GM12878 (cell line): Measurements from ENCODE around the gene PHF21B. TPM values are rescaled to one million over a fixed set of nuclear protein-coding genes. Genes with fewer than 3 reads are reported as not detected.
"Not testable (repeated sequence)": the region's sequence is repeated elsewhere in the genome, so short reads cannot be mapped to it uniquely, and the experiment has no call there.

Experiments used
- ATAC-seq: fragments of 200-7000 bp; cut with Tn5 transposase; 3 replicates; pipeline ENCODE4 v1.9.1; 2020; ENCODE audit warnings: mild to moderate bottlenecking, moderate library complexity
- BruUV-seq: library from RNA; stranded (reverse); fragments of 400-500 nt; replicated peaks from 2 replicates; lab custom pipeline; 2021; lab: Mats Ljungman, UMichigan
- CTCF ChIA-PET: fragments of 300-600 bp; sonication (Branson Sonifier 250); formaldehyde crosslinking; extraction: SDS; loops from one replicate; lab custom pipeline; 2021; ENCODE audit warnings: inconsistent platforms; lab: Yijun Ruan, JAX
- POLR2A ChIA-PET: fragments of 350-600 bp; formaldehyde crosslinking; extraction: SDS; loops from one replicate; lab custom pipeline; 2021; ENCODE audit warnings: inconsistent platforms; lab: Charles Lee
- RAD21 ChIA-PET: fragments of 300-600 bp; sonication (Branson Sonifier 250); formaldehyde crosslinking; loops from one replicate; lab custom pipeline; 2023; ENCODE audit warnings: antibody characterized with exemption; ENCODE audit not compliant: unreplicated experiment; lab: Charles Lee
- SMC1A ChIA-PET: fragments of 300-600 bp; sonication (Branson Sonifier 250); formaldehyde crosslinking; loops from one replicate; lab custom pipeline; 2023; ENCODE audit not compliant: unreplicated experiment, uncharacterized antibody; lab: Charles Lee
- DNase-seq: peaks from one replicate; pipeline ENCODE4 v3.0.0-alpha.2; 2011; ENCODE audit warnings: low read depth, low spot score
- FAIRE-seq: peaks from 3 replicates; lab custom pipeline; 2011; peaks lifted over from hg19 to GRCh38; lab: Jason Lieb, UNC
- H2AFZ ChIP-seq: 2 replicates; pipeline ENCODE4 v1.6.0; 2011; ENCODE audit warnings: low read depth, low read length, control low read depth; ENCODE audit not compliant: control insufficient read depth
- H3K27ac ChIP-seq: 2 replicates; pipeline ENCODE4 v1.5.1; 2011; ENCODE audit warnings: control low read depth; ENCODE audit not compliant: control insufficient read depth, insufficient read depth
- H3K27me3 ChIP-seq, 2 experiments: replicated peaks in 1 of 2; 2 replicates each; pipeline versions ENCODE4 v1.6.0 to v1.6.1; 2011; ENCODE audit warnings: low read length in 1 of 2; ENCODE audit not compliant: control insufficient read depth in 2 of 2, insufficient read depth in 2 of 2
- H3K36me3 ChIP-seq, 2 experiments: 2 replicates each; pipeline ENCODE4 v1.5.1; 2011; ENCODE audit warnings: low read length in 1 of 2; ENCODE audit not compliant: control insufficient read depth in 2 of 2, insufficient read depth in 2 of 2
- H3K4me1 ChIP-seq: 2 replicates; pipeline ENCODE4 v1.6.1; 2011; ENCODE audit warnings: mild to moderate bottlenecking, low read length, moderate library complexity, mixed read lengths; ENCODE audit not compliant: control insufficient read depth, insufficient read depth
- H3K4me2 ChIP-seq: 2 replicates; pipeline ENCODE4 v1.6.0; 2011; ENCODE audit warnings: control low read depth; ENCODE audit not compliant: control insufficient read depth, insufficient read depth
- H3K4me3 ChIP-seq: fragments of 200-600 bp; sonication (generic); 2 replicates; pipeline ENCODE4 v1.5.1; 2016
- H3K79me2 ChIP-seq: 2 replicates; pipeline ENCODE4 v1.6.0; 2011; ENCODE audit warnings: low read length; ENCODE audit not compliant: control insufficient read depth, insufficient read depth
- H3K9ac ChIP-seq: 2 replicates; pipeline ENCODE4 v1.8.0; 2011; ENCODE audit warnings: low read length, control low read depth, mixed read lengths; ENCODE audit not compliant: control insufficient read depth, insufficient read depth
- H3K9me3 ChIP-seq: replicated peaks from 3 replicates; pipeline ENCODE4 v1.5.1; 2011; ENCODE audit warnings: mild to moderate bottlenecking, low read length; ENCODE audit not compliant: control insufficient read depth, insufficient read depth
- H4K20me1 ChIP-seq: 2 replicates; pipeline ENCODE4 v1.6.0; 2011; ENCODE audit not compliant: control insufficient read depth, insufficient read depth
- BCL11A ChIP-seq: IDR thresholded peaks from 2 replicates; pipeline ENCODE4 v1.6.1; 2011; ENCODE audit warnings: low read depth, low read length
- BRCA1 ChIP-seq: IDR thresholded peaks from 2 replicates; pipeline ENCODE4 v1.6.1; 2011; ENCODE audit warnings: low read depth, low read length, improper control_type of control experiment
- FOXK2 ChIP-seq: fragments of 450-650 bp; IDR thresholded peaks from 2 replicates; pipeline ENCODE4 v1.6.1; 2017; ENCODE audit warnings: mild to moderate bottlenecking, moderate library complexity
- FOXM1 ChIP-seq: IDR thresholded peaks from 2 replicates; pipeline ENCODE4 v1.6.1; 2012; ENCODE audit warnings: low read depth, mild to moderate bottlenecking, inconsistent platforms, low read length, moderate library complexity
- NFXL1 ChIP-seq: fragments of 450-650 bp; IDR thresholded peaks from 2 replicates; pipeline ENCODE4 v1.6.1; 2017; ENCODE audit warnings: antibody characterized with exemption, mild to moderate bottlenecking, borderline replicate concordance
- NR2F1 ChIP-seq: fragments of 450-650 bp; conservative IDR thresholded peaks from 2 replicates; pipeline ENCODE4 v1.6.1; 2017; ENCODE audit warnings: mild to moderate bottlenecking
- RELA ChIP-seq: fragments of 450-650 bp; IDR thresholded peaks from 2 replicates; pipeline ENCODE4 v1.8.0; 2014; ENCODE audit warnings: borderline replicate concordance; ENCODE audit not compliant: partially characterized antibody
- SMAD5 ChIP-seq: IDR thresholded peaks from 2 replicates; pipeline ENCODE4 v1.6.1; 2016; ENCODE audit warnings: antibody characterized with exemption, low read depth
- SMC3 ChIP-seq: IDR thresholded peaks from 2 replicates; pipeline ENCODE4 v1.6.1; 2011; ENCODE audit warnings: low read length, improper control_type of control experiment, borderline replicate concordance
- SRF ChIP-seq, 2 experiments: IDR thresholded peaks; 2 replicates each; pipeline ENCODE4 v1.6.1; 2011; ENCODE audit warnings: low read depth in 2 of 2, low read length in 2 of 2, mild to moderate bottlenecking in 1 of 2, moderate library complexity in 1 of 2
- ZSCAN29 ChIP-seq: fragments of 450-650 bp; IDR thresholded peaks from 2 replicates; pipeline ENCODE4 v1.6.1; 2017; ENCODE audit warnings: mild to moderate bottlenecking, moderate library complexity
- WGBS: methylation state at CpG from one replicate; pipeline ENCODE4 v1.1.6; 2016; ENCODE audit warnings: low lambda C conversion rate; ENCODE audit not compliant: insufficient replicate concordance, insufficient coverage; ENCODE audit errors: missing lambda C conversion rate; 5-methylcytosine and 5-hydroxymethylcytosine counted together
- in situ Hi-C: fragments of 300-500 bp; cut with MboI; formaldehyde crosslinking; loops from 9 replicates; pipeline ENCODE4 v1.14.3; 2018; ENCODE audit warnings: mixed read lengths
- intact Hi-C: fragments of 100-400 bp; cut with micrococcal nuclease; formaldehyde crosslinking; loops from one replicate; pipeline ENCODE4 v1.14.2; 2022; ENCODE audit not compliant: unreplicated experiment
- polyA plus RNA-seq, 11 experiments: library from polyadenylated mRNA; depleted of rRNA in 4 of 11; unstranded in 6 of 11; stranded (reverse) in 5 of 11; fragments of >200 nt; fragmentation: Nextera tagmentation in 4 of 11; fragmentation: Illumina TruSeq in 1 of 11; extraction: Ambion mirVana in 4 of 11; extraction: Trizol in 1 of 11; gene quantifications; 1 replicate in 1 of 11; 2 replicates in 10 of 11; pipeline versions ENCODE4 v1.2.1 to v1.2.3, GENCODE V29; 2011 to 2016; ENCODE audit warnings: inconsistent platforms in 2 of 11, missing spikeins in 2 of 11, low read depth in 1 of 11
- total RNA-seq, 4 experiments: library from RNA; depleted of rRNA in 3 of 4; stranded (reverse); fragments of >200 nt in 3 of 4; fragmentation: Illumina TruSeq in 1 of 4; extraction: Trizol in 1 of 4; gene quantifications; 2 replicates each; pipeline versions ENCODE4 v1.2.1 to v1.2.3, GENCODE V29; 2013 to 2021
- TF ChIP-seq, protein P1 (sequence below): IDR thresholded peaks from 2 replicates; pipeline ENCODE4 v1.6.1; 2012; ENCODE audit warnings: improper control_type of control experiment, low read depth, low read length; ENCODE audit not compliant: insufficient replicate concordance
- TF ChIP-seq, protein P2 (sequence below): IDR thresholded peaks from 2 replicates; pipeline ENCODE4 v1.6.1; 2012; ENCODE audit warnings: low read depth, low read length, improper control_type of control experiment

PHF21B gene
- total and polyA plus RNA-seq, 10 of the 15 experiments (the other 5 are each of a cell fraction or from before 2014, with no cell fraction given), result 0.03 to 0.35 TPM; not detected in 8

DNA sequence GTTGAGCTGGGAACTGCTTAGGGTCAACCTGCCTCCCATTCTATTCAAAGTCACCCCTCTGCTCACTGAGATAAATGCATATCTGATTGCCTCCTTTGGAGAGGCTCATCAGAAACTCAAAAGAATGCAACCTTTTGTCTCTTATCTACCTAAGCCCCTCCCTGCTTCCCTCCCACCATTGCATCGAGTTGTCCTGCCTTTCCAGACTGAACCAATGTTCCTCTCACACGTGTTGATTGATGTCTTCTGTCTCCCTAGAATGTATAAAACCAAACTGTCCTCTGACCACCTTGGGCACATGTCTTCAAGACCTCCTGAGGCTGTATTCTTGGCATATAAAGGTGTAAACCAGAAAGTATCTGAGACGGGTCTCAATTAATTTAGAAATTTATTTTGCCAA lies 42.9 kb upstream of the PHF21B start:
- CTCF ChIA-PET, H3K27me3 ChIP-seq, H3K9me3 ChIP-seq, H3K79me2 ChIP-seq, POLR2A ChIA-PET, BruUV-seq, H3K36me3 ChIP-seq, in situ Hi-C loops, FAIRE-seq, H3K4me3 ChIP-seq, H3K4me2 ChIP-seq, ATAC-seq, RAD21 ChIA-PET, H3K4me1 ChIP-seq, intact Hi-C loops, H2AFZ ChIP-seq, H3K9ac ChIP-seq, H3K27ac ChIP-seq, DNase-seq, H4K20me1 ChIP-seq, SMC1A ChIA-PET: not testable (repeated sequence)
- 4% methylated on average over 3 of the region's 3 CpGs for WGBS

DNA sequence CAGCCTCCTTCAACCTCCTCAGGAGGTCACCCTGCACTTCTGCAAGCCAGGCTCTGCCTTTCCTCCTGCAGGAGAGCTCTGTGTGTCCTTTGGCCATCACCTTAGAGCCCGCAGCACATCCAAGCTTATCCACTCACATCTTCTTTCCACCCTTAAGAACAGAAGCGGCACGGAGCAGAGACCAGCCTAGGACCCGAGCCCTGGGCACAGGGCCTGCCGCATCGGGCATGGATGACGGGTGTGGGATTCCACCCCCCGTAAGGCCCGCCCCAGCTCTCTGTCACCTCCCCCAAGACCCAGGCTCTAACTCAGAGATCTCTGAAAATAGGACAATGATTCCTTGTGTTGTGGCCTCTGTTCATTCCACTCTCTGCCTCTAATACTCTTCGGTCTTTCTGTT lies 42.1 kb upstream of the PHF21B start:
- intact Hi-C loops (no loop called here), in situ Hi-C loops (no loop called here)
- Histone ChIP-seq H3K4me3 (no peak overlapping the region), H3K36me3 (no peaks in the 10 kb centered on the region), H3K9me3 (no peaks in the 10 kb centered on the region; the same call in 2 of the 3 replicates), H3K9ac (no peak overlapping the region), H4K20me1 (no peaks in the 10 kb centered on the region), H3K27ac (no peak overlapping the region), H3K27me3 (peaks cover 0 to 3% of the 10 kb centered on the region in 2 experiments; a peak in 3 of 4 replicates), H3K4me2 (no peak overlapping the region), H3K79me2 (no peaks in the 10 kb centered on the region), H3K4me1 (no peaks in the 10 kb centered on the region), H2AFZ (no peak overlapping the region)
- no peak for DNase-seq
- RAD21 ChIA-PET, result interaction anchor here (0.7 kb wide), 1 partner anchor 44 kb away, joined by 3 read pairs; no protein-coding TSS in a partner anchor
- POLR2A ChIA-PET, result no interaction called here
- FAIRE-seq, result no peak
- CTCF ChIA-PET, result no interaction called here
- WGBS, result 24% methylated on average over 10 of the region's 10 CpGs
- BruUV-seq, result no TSS peak
- no peak for ATAC-seq
- TF ChIP-seq NFXL1 (no peak), NR2F1 (no peak), RELA (no peak), SMC3 (no peak), SMAD5 (no peak), BCL11A (no peak), BRCA1 (no peak), FOXM1 (no peak), ZSCAN29 (no peak), SRF (IDR thresholded peaks at IDR 0.05; ENCODE audit: low read depth in 2 of 2, low read length in 2 of 2) (no peak), FOXK2 (no peak)
- TF ChIP-seq, protein P1, sequence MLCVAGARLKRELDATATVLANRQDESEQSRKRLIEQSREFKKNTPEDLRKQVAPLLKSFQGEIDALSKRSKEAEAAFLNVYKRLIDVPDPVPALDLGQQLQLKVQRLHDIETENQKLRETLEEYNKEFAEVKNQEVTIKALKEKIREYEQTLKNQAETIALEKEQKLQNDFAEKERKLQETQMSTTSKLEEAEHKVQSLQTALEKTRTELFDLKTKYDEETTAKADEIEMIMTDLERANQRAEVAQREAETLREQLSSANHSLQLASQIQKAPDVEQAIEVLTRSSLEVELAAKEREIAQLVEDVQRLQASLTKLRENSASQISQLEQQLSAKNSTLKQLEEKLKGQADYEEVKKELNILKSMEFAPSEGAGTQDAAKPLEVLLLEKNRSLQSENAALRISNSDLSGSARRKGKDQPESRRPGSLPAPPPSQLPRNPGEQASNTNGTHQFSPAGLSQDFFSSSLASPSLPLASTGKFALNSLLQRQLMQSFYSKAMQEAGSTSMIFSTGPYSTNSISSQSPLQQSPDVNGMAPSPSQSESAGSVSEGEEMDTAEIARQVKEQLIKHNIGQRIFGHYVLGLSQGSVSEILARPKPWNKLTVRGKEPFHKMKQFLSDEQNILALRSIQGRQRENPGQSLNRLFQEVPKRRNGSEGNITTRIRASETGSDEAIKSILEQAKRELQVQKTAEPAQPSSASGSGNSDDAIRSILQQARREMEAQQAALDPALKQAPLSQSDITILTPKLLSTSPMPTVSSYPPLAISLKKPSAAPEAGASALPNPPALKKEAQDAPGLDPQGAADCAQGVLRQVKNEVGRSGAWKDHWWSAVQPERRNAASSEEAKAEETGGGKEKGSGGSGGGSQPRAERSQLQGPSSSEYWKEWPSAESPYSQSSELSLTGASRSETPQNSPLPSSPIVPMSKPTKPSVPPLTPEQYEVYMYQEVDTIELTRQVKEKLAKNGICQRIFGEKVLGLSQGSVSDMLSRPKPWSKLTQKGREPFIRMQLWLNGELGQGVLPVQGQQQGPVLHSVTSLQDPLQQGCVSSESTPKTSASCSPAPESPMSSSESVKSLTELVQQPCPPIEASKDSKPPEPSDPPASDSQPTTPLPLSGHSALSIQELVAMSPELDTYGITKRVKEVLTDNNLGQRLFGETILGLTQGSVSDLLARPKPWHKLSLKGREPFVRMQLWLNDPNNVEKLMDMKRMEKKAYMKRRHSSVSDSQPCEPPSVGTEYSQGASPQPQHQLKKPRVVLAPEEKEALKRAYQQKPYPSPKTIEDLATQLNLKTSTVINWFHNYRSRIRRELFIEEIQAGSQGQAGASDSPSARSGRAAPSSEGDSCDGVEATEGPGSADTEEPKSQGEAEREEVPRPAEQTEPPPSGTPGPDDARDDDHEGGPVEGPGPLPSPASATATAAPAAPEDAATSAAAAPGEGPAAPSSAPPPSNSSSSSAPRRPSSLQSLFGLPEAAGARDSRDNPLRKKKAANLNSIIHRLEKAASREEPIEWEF, result no peak
- TF ChIP-seq, protein P2, sequence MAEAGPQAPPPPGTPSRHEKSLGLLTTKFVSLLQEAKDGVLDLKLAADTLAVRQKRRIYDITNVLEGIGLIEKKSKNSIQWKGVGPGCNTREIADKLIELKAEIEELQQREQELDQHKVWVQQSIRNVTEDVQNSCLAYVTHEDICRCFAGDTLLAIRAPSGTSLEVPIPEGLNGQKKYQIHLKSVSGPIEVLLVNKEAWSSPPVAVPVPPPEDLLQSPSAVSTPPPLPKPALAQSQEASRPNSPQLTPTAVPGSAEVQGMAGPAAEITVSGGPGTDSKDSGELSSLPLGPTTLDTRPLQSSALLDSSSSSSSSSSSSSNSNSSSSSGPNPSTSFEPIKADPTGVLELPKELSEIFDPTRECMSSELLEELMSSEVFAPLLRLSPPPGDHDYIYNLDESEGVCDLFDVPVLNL, result no peak
- SMC1A ChIA-PET, result interaction anchor here (1.0 kb wide), 1 partner anchor 60 kb away, joined by 3 read pairs; no protein-coding TSS in a partner anchor
